ENCODE results near the gene LRRC45.

LRRC45 gene

GRCh38 chr17:82031303-82031884, 8.3 kb downstream of the LRRC45 start, which contains the start of gene RAC3:
RAC3 (plus strand) TSS chr17:82031678; CDS start chr17:82031762, 84 bp downstream.
- H3K27ac ChIP-seq (replicated peaks), result peak within 1 kb of the TSS; percentile 82
- no peak for DNase-seq (ENCODE audit: low read depth in 1 of 2, low spot score in 1 of 2)

GRCh38 chr17:82031885-82032627, 9.0 kb downstream of the LRRC45 start:
- Histone ChIP-seq H3K4me3 (replicated peaks; ENCODE audit: insufficient read depth, low read length) (peak overlapping the region; percentile 57), H3K27ac (replicated peaks) (peak overlapping the region; percentile 62), H3K27me3 (ENCODE audit: insufficient read depth, poor library complexity, severe bottlenecking) (no peaks in the 10 kb centered on the region)
- peak; percentile 48 to 65 for DNase-seq (ENCODE audit: low read depth in 1 of 2, low spot score in 1 of 2)
- TF ChIP-seq CTCF (IDR thresholded peaks at IDR 0.05; ENCODE audit: insufficient read depth, low read length) (no peak), SPI1 (IDR thresholded peaks at IDR 0.05; ENCODE audit: borderline replicate concordance, low read depth) (no peak), REST (IDR thresholded peaks at IDR 0.05; ENCODE audit: insufficient replicate concordance, low read depth) (no peak), GABPA (IDR thresholded peaks at IDR 0.05; ENCODE audit: low read depth) (no peak), POLR2AphosphoS5 (IDR thresholded peaks at IDR 0.05; ENCODE audit: low read depth) (no peak)

More at GRCh38 chr17:82031303-82031884, 8.3 kb downstream of the LRRC45 start, which contains the start of gene RAC3:
- Histone ChIP-seq H3K4me3 (replicated peaks; ENCODE audit: insufficient read depth, low read length) (peak within 1 kb of the TSS; percentile 57), H3K27me3 (ENCODE audit: insufficient read depth, poor library complexity, severe bottlenecking) (no peaks in the 10 kb centered on the region)
- no peak for TF ChIP-seq CTCF (IDR thresholded peaks at IDR 0.05; ENCODE audit: insufficient read depth, low read length)

- DNase-seq (ENCODE audit: low read depth in 1 of 2, low spot score in 1 of 2), result no peak
- Histone ChIP-seq H3K27me3 (ENCODE audit: insufficient read depth, poor library complexity, severe bottlenecking) (no peaks in the 10 kb centered on the region), H3K4me3 (replicated peaks; ENCODE audit: insufficient read depth, low read length) (no peak overlapping the region), H3K27ac (replicated peaks) (no peak overlapping the region)
- TF ChIP-seq CTCF (IDR thresholded peaks at IDR 0.05; ENCODE audit: insufficient read depth, low read length) (no peak), REST (IDR thresholded peaks at IDR 0.05; ENCODE audit: insufficient replicate concordance, low read depth) (no peak), GABPA (IDR thresholded peaks at IDR 0.05; ENCODE audit: low read depth) (no peak), POLR2AphosphoS5 (IDR thresholded peaks at IDR 0.05; ENCODE audit: low read depth) (no peak), SPI1 (IDR thresholded peaks at IDR 0.05; ENCODE audit: borderline replicate concordance, low read depth) (no peak)
Measured at GRCh38 chr17:82033359-82034085, 10.4 kb downstream of the LRRC45 start.

Data from HL-60 (cell line).